HG02970 (cell line): ENCODE results near the gene SLC25A23.
"Not testable (repeated sequence)": the region's sequence is repeated elsewhere in the genome, so short reads cannot be mapped to it uniquely, and the experiment has no call there.

Experiments used
- ATAC-seq: cut with Tn5 transposase; IDR thresholded peaks from one replicate; pipeline ENCODE4 v1.9.1; 2021; ENCODE audit warnings: mild to moderate bottlenecking, moderate library complexity, moderate number of reproducible peaks; ENCODE audit not compliant: unreplicated experiment, low FRiP score

SLC25A23 gene

DNA sequence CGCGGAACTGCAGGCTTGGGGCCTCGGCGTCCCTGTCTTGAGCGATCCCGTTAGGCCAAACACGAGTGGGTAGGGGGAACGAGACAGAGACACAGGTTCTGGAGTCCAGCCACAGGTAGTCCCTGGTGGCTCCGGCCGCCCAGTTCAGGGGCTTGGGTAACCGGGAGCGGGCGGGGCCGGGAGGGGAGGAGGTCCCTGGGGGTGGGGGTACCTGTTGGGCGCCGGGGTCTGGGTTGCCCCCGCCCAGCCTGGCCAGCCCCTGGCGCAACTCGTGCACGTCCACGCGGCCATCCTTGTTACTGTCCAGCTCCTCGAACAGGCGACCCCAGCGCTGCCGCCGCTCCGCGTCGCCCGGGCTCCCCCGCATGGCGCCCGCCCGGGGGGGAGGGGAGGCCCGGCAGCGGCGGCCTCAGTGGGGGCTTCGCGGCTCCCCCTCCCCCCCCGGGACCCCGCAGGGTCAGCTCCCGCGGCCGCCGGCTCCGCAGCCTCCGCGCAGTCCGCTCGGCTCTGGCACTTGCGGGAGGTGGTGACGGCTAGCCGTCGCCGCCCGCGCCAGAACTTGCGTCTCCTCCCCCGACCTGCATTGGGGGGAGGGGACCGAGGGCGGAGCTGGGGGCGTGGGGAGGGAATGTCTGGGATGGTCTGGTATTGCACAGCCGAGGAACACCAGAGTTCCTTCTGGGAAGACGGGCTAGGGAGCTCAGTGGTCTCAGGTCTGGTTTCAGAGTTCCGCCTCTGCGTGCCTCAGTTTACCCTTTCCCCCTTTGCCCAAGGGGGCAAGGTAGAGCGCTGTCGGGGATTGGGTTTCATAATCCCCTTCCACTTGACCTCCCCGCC lies at the start of gene SLC25A23:
Gene SLC25A23 (minus strand): TSS at position 531 of the 837 bp plus-strand sequence. CDS start 164 bp downstream, at position 367.
- peak; percentile 23 for ATAC-seq

DNA sequence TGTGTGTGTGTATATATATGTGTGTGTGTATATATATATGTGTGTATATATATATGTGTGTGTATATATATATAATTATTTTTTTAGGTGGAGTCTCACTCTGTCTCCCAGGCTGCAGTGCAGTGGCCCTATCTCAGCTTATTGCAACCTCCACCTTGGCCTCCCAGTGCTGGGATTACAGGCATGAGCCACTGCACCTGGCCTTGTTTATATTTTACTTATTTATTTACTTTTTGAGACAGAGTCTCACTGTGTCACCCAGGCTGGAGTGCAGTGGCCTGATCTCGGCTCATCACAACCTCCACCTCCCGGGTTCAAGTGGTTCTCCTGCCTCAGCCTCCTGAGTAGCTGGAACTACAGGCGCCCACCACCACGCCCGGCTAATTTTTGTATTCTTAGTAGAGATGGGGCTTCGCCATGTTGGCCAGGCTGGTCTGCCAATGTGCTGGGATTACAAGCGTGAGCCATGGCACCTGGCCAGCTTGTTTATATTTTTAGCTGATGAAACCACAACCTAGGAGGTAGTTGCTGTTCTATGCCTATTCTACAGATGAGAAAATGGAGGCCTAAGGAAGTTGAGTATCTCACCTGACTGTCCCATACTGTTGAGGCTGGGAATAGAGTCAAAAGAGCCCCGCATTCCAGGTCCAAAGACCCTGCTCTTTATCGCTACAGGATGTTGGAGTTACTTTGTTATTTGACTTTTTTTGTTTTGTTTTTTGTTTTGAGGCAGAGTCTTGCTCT lies 48.6 kb upstream of the SLC25A23 start:
- ATAC-seq = not testable (repeated sequence)

DNA sequence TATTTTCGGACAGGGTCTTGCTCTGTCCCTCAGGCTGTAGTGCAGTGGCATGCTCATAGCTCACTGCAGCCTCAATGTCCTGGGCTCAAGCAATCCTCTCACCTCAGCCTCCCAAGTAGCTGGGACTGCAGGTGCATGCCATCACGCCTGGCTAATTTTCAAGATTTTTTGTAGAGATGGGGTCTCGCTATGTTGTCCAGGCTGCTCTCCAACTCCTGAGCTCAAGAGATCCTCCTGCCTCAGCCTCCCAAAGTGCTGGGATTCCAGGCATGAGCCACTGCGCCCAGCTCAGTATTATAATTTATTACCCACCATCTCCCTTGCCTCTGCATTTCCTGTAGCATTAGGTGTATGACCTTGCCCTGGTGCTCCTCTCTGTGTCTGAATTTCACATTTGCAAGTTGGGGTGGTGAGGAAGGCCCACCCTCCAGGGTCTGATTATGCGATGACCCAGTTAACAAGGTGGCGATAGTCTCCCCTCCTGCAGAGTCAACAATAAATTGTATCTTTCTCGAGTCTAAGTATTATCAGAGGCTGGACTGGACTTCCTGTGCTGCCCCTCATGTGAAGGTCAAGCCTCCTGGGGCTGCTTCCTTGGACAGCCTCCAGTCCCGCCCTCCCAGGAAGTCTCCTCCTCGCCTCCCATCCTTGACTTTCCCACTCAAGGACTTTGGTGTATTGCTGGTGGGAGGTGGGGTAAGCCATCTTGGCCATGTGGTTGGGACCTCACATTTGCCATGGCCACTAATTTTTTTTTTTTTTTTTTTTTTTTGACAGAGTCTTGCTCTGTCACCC lies 44.0 kb upstream of the SLC25A23 start:
- ATAC-seq = no peak

DNA sequence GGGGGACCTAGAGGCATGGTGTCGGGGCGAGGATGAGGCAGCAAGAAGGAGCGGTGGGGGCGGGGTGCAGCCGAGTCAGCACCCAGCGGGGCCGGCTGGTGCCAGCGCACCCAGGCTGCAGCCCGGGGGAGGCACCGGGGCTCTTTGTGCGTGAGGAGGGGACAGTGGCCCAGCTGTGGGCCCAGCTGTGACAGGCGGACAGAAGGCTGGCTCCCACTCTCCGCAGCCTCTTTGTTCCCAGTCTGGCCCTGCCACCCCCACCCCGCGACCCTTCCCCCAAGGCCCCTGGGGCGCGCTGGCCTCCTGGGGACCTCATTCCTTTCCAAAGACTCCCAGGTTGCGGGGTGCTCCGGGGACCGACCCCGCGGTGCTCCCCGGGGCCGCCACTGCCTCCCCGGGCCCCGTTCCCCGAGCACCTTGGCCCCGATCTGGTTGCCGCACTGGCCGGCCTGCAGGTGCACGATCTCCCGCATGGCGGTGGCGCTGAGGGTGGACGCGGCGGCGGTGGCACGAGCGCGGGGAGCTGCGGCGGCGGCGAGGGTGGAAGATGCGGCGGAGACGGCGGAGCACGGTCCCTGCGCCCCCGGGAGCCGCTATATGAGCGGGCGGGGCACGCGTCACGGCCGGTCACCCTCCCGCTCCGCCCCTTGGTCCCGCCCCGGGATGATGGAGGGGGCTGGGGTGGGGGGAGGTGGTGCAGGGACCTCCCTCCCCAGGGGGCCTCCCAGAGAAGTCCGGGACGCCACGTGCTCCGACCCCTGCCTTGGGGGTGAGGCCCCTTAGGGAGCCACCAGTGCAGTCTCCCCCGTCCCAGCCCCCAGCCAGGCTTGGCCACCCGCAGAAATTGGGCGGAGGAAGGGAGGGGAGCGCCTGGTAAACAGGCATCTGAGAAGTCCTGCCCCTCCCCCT lies 42.4 kb upstream of the SLC25A23 start, which contains the start of gene TUBB4A:
Gene TUBB4A (minus strand): TSS at position 570 of the 909 bp plus-strand sequence. CDS start 97 bp downstream, at position 473.
- ATAC-seq = no peak

DNA sequence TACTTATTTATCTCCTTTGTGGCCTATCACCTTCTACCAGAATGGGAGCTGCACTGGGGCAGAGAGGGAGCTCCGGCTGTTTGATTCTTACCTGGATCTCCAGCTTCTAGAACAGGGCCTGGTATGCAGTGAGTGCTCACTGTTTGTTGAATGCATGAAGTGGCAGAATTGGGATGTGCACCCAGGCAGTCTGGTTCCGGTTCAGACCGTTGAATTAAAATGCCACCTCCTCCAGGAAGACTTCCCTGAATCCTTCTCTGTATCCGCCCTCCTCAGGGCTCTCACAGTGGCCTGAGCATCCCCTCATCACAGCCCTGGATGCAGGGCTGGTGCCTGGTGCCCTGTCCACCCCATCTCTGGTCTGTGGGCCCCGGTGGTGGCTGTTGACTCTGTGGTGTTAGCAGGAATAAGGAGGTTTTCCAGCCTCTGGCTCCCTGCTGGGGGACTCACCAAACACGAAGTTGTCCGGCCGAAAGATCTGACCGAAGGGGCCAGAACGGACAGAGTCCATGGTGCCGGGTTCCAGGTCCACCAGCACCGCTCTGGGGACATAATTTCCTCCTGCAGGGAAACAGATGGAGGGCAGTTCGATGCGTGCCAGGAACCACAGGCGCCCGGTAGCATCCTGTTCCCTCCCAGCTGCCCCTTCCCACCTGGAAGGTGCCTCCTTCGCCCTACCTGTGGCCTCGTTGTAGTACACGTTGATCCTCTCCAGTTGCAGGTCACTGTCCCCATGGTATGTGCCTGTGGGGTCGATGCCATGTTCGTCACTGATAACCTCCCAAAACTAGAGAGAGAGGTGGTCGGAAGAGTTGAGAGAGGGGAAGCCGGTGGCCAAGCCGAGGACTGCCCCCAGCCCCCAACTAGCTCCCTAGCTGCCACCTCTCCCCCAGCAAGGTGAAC lies 41.5 kb upstream of the SLC25A23 start:
- no peak for ATAC-seq

DNA sequence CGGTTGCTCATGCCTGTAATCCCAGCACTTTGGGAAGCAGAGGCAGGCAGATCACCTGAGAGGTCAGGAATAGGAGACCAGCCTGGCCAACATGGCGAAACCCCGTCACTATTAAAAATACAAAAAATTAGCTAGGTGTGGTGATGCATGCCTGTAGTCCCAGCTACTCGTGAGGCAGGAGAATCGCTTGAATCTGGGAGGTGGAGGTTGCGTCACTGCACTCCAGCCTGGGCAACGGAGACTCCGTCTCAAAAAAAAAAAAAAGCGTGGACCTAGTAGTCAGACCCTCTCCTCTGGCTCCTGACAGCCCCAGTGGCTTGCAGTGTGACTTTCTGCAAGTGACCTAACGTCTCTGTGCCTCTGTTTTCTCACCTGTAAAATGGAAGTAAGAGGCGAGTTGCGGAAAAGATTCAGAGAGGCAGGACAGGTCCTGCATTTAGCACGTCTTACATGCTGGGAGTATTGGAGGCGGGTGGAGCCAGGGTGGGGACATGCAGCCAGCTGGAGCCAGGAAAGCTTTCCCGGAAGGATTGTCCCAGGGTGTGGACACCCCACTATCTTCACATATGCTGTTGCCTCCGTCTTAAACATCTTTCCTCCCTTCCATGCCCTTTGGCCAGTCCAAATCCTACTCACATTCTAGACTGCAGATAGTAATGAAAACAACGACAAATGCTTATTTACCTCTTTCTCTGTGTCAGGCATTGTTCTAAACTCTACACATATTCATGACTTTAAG lies 39.6 kb upstream of the SLC25A23 start:
- no peak for ATAC-seq

DNA sequence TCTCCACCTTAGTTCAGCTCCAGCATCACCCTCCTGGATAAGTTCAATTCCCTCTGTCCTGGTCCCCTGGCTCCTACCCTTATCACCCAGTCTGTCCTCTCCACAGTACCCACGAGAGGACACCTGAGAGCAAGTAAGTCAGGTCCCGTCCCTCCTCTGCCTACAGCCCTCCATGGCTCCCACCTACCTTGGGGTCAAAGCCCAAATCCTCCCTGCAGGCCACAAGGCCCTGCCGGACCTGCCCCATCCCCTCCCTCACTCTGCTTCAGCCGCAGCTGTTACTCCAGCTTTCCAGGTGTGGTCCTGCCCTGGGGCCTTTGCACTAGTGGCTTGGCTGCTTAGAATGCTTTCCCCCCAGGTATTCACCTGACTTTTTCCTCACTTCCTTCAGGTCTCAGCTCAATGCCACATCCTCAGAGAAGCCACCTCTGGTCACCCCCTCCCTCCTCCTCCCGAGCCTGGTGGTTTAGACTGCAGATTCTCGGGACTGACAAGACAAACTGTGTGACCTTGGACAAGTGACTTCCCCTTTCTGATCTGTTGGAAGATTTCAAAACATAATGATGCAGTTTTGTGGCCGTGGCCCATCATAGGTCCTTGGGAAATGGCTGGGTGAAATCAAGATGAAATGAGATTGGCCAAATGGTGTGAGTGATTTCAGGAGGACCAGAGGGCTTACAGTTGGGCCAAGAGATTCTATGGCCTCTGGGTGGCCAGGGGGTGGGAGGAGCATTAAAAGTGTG lies 38.9 kb upstream of the SLC25A23 start:
- no peak for ATAC-seq

DNA sequence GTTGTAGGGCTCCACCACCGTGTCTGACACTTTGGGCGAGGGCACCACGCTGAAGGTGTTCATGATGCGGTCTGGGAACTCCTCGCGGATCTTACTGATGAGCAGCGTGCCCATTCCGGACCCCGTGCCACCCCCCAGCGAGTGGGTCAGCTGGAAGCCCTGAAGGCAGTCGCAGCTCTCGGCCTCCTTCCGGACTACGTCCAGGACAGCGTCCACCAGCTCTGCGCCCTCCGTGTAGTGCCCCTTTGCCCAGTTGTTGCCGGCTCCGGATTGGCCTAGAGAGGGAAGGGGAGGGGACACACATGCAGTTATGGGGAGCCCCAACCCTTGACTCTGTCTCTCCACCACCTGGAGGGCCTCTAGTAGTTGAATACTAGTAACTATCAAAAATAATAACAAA lies 36.4 kb upstream of the SLC25A23 start:
- ATAC-seq = no peak

DNA sequence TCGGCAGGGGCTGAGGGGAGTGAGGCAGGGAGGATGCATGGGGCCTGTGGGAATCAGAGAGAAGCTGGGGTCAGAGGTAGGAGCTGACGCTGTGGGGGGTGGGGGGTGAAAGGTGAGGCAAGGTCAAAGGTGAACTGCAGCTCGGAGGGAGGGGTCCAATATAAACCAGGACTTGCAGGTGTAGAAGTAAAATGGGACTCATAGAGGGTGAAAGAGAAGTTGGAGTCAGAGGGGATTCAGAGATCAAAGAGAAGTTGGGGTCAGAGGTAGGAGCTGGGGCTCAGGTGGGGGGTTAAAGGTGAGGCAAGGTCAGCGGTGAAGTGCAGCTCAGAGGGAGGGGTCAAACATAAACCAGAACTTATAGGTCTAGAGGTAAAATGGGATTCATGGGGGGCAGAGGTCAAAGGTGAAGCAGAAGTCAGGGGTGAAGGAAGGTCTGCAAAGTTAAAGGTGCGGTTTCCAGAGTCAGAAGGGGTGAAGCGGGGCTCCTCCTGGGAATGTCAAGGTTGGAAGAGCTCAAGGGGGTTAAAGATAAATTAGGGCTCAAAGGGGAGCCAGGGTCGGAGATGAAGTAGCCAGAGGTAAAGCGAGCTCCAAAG lies 34.9 kb upstream of the SLC25A23 start:
- ATAC-seq = no peak

DNA sequence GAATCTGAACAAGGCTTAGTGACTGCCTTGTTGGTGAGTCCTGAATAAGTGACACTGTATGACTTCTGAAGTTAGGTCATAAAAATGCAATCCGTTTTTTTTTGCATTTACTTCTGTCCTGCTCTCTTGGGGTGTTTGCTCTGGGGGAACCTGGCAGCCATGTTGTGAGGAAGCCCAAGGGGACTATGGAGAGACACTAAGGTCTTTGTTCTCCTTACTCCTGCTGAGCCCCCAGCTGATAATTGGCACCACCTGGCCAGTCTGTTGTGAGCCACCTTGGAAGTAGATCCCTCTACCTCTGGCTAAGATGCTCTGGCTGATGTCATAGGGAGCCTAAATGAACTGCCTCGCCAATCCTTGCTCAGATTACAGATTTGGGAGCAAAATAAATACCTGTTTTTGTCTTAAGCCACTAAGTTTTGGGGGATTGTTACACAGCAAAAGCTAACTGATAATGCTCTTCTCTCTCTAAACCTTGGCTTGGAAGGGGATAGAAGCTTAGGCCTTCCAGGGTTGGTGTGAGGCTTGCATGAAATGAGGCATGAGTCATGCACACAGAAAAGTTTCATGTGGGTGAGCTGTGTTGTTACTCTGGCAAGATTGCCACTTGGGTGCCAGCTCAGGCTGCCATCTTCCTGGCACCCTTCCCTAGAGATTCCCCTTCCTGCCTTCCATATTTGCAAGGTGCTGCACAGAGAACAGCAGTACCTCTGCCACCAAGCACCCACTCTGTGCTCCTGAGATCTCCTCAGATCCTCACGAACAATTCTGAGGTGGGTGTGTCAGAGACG lies 32.4 kb upstream of the SLC25A23 start:
- no peak for ATAC-seq

DNA sequence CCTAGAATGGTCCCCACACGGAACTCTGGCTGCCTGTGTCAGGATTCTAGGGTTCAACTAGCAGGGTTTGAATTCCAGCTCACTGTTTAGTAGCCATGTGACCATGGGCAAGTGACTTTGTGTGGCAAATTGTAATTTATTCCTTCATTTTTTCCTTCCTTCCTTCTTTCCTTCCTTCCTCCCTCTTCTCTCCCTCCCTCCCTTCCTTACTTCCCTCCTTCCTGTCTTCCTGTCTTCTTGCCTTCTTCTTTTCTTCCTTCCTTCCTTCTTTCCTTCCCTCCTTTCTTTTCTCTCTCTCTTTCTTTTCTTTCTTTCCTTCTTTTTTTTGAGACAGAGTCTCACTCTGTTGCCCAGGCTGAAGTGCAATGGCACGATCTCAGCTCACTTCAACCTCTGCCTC lies 30.5 kb upstream of the SLC25A23 start:
- ATAC-seq = no peak

DNA sequence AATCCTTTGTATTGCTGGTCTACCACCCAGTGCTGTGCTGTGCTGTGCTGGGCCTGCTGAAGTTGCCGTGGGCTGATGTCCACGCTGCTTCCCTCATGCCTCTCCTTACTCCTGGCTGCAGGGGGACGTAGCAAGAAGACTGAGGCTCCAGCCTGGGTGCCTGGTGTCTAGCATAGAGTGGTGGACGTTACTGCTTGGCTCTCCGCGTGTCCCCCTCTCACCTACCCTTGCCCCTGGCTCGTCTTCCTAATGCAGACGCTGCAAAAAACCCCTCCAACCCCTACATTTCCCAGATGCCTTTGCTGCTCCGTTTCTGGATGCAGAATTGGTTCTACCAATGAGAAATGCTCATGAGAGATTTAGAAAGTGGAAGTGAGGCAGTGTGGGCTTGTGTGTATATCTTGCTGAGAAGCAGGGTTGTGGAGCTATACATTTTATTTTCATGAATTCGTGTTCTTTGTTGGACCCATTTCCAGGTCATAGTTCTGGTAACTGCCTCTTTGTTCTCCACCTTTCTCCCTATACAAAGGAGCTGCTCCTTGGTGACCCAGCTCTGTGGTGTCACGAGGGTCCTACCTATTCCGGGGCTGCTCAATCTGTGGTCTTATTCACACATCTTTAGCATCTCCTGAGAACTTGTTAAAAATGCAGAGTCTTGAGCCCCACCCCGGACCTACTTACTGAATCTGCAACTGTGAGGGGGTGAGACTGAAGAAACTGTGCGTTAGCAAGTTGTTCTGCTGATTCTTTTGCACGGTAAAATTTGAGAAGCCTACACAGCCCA lies 29.9 kb upstream of the SLC25A23 start:
- no peak for ATAC-seq

DNA sequence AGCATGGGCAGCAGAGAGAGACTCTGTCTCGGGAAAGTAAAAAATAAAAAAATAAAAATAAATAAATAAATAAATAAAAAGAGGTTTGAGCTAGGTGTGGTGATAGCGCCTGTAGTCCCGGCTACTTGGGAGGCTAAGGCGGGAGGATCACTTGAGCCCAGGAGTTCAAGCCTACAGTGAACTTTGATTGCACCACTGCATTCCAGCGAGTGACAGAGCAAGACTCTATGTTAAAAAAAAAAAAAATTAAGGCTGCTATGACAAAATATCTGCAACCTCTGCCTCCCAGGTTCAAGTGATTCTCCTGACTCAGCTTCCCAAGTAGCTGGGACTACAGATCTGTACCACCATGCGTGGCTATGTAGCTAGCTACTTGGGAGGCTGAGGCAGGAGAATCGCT lies 25.2 kb upstream of the SLC25A23 start:
- no peak for ATAC-seq

DNA sequence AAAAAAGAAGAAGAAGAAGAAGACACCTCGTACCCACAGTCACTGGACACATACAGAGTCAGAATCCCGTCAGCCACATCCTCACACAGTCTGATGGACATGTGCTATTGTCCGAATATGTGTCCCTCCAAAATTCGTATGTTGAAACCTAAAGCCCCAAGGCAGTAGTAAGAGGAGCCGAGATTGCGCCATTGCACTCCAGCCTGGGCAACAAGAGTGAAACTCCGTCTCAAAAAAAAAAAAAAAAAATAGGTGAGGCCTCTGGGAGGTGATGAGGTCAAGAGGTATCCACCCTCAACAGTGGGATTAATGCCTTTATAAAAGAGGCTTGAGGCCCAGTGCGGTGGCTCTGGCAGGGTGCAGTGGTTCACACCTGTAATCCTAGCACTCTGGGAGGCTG lies 24.6 kb upstream of the SLC25A23 start:
- no peak for ATAC-seq

DNA sequence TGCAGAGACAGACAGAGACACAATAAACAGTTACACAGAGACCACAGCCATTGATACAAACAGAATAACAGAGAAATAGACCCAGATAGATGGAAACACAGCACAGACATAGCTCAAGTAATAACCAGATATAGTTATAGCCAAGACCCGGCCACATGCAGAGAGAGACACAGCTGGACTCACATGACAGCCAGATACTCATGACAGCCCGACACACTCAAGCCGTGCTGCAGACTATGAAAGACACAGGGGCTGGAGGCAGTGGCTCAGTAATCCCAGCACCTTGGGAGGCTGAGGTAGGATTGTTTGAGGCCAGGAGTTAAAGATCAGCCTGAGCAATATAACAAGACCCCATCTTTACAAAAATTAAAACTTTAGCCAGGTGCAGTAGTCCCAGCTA lies 23.6 kb upstream of the SLC25A23 start:
- ATAC-seq = no peak

DNA sequence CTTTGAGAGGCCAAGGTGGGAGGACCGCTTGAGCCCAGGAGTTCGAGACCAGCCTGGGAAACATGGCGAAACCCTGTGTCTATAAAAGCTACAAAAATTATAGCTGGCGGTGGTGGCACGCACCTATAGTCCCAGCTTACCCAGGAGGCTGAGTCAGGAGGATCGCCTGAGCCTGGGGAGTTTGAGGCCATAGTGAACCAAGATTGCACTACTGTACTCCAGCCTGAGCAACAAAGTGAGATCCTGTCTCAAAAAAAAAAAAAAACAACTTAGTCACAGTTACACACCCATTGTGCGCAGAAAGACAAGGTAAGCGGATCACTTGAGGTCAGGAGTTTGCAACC lies 22.7 kb upstream of the SLC25A23 start:
- ATAC-seq = no peak
